NCI-H1436 treated with DMSO at 0.1 percent for 48 hours (cell line): ENCODE data around the gene PAOX.

Source experiments
- DNase-seq: peaks from one replicate; lab custom pipeline; 2025; lab: John Stamatoyannopoulos, UW

The PAOX gene

GRCh38 chr10:133439517-133440461, 60.7 kb downstream of the PAOX start:
- DNase-seq, result no peak

- DNase-seq, result no peak
Observed at GRCh38 chr10:133440633-133441285, 61.7 kb downstream of the PAOX start.
